ENCODE measurements around the gene PPFIA3. TPM values are rescaled to one million over a fixed set of nuclear protein-coding genes. Genes with fewer than 3 reads are reported as not detected.

PPFIA3 gene
- total and polyA plus RNA-seq, 2 of the 8 experiments (the other 6 are each of a cell fraction or from before 2014, with no cell fraction given) = 15.9 to 25.3 TPM

- Histone ChIP-seq H2BK5ac (ENCODE audit: low read depth, low read length) (no peak overlapping the region), H3K14ac (ENCODE audit: insufficient read length) (no peak overlapping the region), H4K91ac (replicated peaks; ENCODE audit: insufficient read length, low read length) (no peak overlapping the region), H3K56ac (replicated peaks; ENCODE audit: insufficient read length, low read depth, low read length) (no peak overlapping the region), H3K36me3 (ENCODE audit: control insufficient read depth in 2 of 4, insufficient read depth in 4 of 4, low read length in 3 of 4) (no peaks in the 10 kb centered on the region), H4K8ac (ENCODE audit: extremely low read depth, insufficient read depth, low read length) (no peak overlapping the region), H2AK5ac (ENCODE audit: low read depth, low read length) (no peak overlapping the region), H3K27me3 (replicated peaks in 1 of 4; ENCODE audit: control insufficient read depth in 3 of 4, extremely low read depth in 1 of 4, insufficient read depth in 3 of 4, low read length in 3 of 4) (peaks cover 0 to 7% (median 3%) of the 10 kb centered on the region in 4 experiments; a peak in 3 of 7 replicates), H3K4me1 (replicated peaks in 1 of 4; ENCODE audit: control insufficient read depth in 3 of 4, insufficient read depth in 4 of 4, low read length in 3 of 4) (peaks cover 0 to 29% (median 19%) of the 10 kb centered on the region in 4 experiments; a peak in 6 of 7 replicates), H3K9ac (replicated peaks in 1 of 4; ENCODE audit: extremely low read depth in 1 of 4, low read depth in 3 of 4, low read length in 3 of 4) (peak overlapping the region in 1 of 4 experiments; percentile 70; a peak in 2 of 7 replicates), H3K18ac (ENCODE audit: extremely low read depth, low read length) (no peak overlapping the region), H4K20me1 (replicated peaks in 1 of 2; ENCODE audit: control insufficient read depth in 1 of 2, insufficient read depth in 2 of 2, low read length in 2 of 2) (peaks cover 0 to 2% of the 10 kb centered on the region in 2 experiments), H2BK15ac (ENCODE audit: low read length) (no peak overlapping the region), H3K4me2 (ENCODE audit: insufficient read depth in 1 of 2, low read depth in 2 of 2, low read length in 2 of 2) (peak overlapping the region; percentile 85 to 95), H3K4me3 (ENCODE audit: extremely low read depth in 1 of 4, insufficient read depth in 2 of 4, low read depth in 3 of 4, low read length in 4 of 4) (peak overlapping the region; percentile 69 to 97 (median 90)), H2BK20ac (ENCODE audit: low read length) (no peak overlapping the region), H3K23me2 (ENCODE audit: low read depth, low read length) (peaks cover 27% of the 10 kb centered on the region), H2AFZ (ENCODE audit: low read length) (no peak overlapping the region), H3K79me1 (ENCODE audit: low read depth, low read length) (0 out of 2 replicates have a peak, but pooled peaks cover 2% of the 10 kb centered on the region), H2BK120ac (replicated peaks; ENCODE audit: low read depth, low read length) (no peak overlapping the region), H3K27ac (ENCODE audit: low read depth, low read length) (no peak overlapping the region), H3K79me2 (ENCODE audit: control insufficient read depth in 1 of 2, insufficient read depth in 2 of 2, low read length in 2 of 2) (no peaks in the 10 kb centered on the region), H3K23ac (ENCODE audit: insufficient read length) (no peak overlapping the region), H3K4ac (replicated peaks; ENCODE audit: insufficient read length, low read depth, low read length) (no peak overlapping the region), H4K5ac (ENCODE audit: insufficient read length, low read depth, low read length) (no peak overlapping the region), H3K9me3 (ENCODE audit: insufficient read depth in 2 of 2, low read depth in 1 of 2, low read length in 1 of 2) (no peaks in the 10 kb centered on the region), H2BK12ac (ENCODE audit: low read depth, low read length) (no peak overlapping the region)
- ChIA-PET POLR2A (ENCODE audit: partially characterized antibody) (interaction anchor here (0.6 to 5.6 kb wide), 20 partner anchors 8 to 188 kb away, joined by 3 to 30 read pairs (median 4); partner anchors contain the start of genes LIN7B, PPFIA3 and TRPM4), CTCF (ENCODE audit: partially characterized antibody) (interaction anchor here (0.8 to 2.1 kb wide), 8 partner anchors 14 to 77 kb away, joined by 3 to 10 read pairs (median 4); no protein-coding TSS in a partner anchor)
- no peak for FAIRE-seq
- TF ChIP-seq EGR1 (IDR thresholded peaks at IDR 0.05; ENCODE audit: borderline replicate concordance, low read depth, low read length) = no peak
- TF ChIP-seq NANOG (IDR thresholded peaks at IDR 0.05; ENCODE audit: insufficient read depth, low read depth, low read length, poor library complexity, severe bottlenecking) = no peak
- TF ChIP-seq TBP (IDR thresholded peaks at IDR 0.05; ENCODE audit: low read depth, low read length) = no peak
- no peak for TF ChIP-seq POLR2A (IDR thresholded peaks at IDR 0.05; ENCODE audit: control extremely low read depth in 1 of 2, low read depth in 2 of 2, low read length in 2 of 2)
- TF ChIP-seq SAP30 (IDR thresholded peaks at IDR 0.05; ENCODE audit: insufficient read depth, insufficient replicate concordance, low read length) = no peak
- no peak for TF ChIP-seq USF2 (IDR thresholded peaks at IDR 0.05; ENCODE audit: low read length)
- TF ChIP-seq CTBP2 (IDR thresholded peaks at IDR 0.05; ENCODE audit: borderline replicate concordance, insufficient read depth, insufficient read length, low read length) = no peak
- 11% methylated on average over 11 of the region's 16 CpGs; no CpG with 5 or more reads in 1 of the 2 experiments for WGBS, 2 experiments (ENCODE audit: extremely low coverage in 1 of 2, insufficient coverage in 1 of 2, insufficient read length in 1 of 2, insufficient replicate concordance in 2 of 2, low coverage in 1 of 2, low lambda C conversion rate in 2 of 2, missing lambda C conversion rate in 1 of 2)
- DNase-seq (ENCODE audit: low read depth in 1 of 2, low spot score in 2 of 2) = no peak
Measured at GRCh38 chr19:49150944-49151243, 31.6 kb downstream of the PPFIA3 start.

Measured in H1 (cell line).